SHP77 (cell line): Measurements from ENCODE around the gene OR4F6.
"Not testable (repeated sequence)": the region's sequence is repeated elsewhere in the genome, so short reads cannot be mapped to it uniquely, and the experiment has no call there.

Experiments
- DNase-seq, 2 experiments: peaks; one replicate each; lab custom pipeline; 2025; lab: John Stamatoyannopoulos, UW

OR4F6 gene

GRCh38 chr15:101803209-101803608 lies at the start of gene OR4F6:
OR4F6 (plus strand) TSS chr15:101803509; CDS start chr15:101805720, 2,211 bp downstream.
- no peak for DNase-seq

- not testable (repeated sequence) for DNase-seq
These were observed 38.5 kb upstream of the OR4F6 start for GRCh38 chr15:101764669-101765339.

GRCh38 chr15:101765340-101765671 lies 38.0 kb upstream of the OR4F6 start:
- DNase-seq = not testable (repeated sequence)

- DNase-seq = no peak
These were observed 37.4 kb upstream of the OR4F6 start for GRCh38 chr15:101765772-101766456.

DNA sequence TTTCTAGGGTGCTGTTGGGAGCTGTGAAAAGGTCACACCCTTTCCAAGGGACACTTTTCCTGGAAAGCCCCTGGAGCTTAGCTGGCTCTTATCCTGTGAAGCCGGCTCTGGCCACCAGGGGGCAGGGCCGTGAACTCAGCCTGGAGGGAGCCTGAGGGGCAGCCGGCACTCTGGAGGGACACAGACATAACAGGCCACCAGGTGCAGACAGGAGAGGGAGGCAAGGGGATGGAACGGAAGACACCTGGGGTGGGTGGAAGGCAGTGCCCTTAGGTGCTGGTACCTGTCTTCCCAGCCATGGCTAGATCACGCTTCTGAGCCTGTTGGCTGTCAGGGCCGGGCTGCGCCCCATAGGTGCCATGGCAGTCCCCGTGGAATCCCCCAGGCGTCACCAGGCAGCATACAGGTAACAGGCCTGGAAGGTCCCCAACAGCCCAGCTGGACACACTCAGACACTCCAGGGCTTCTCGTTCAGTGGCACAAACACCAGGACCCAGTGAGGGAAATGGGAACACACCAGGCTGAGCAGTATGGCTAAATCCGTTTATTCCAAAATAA lies 36.1 kb upstream of the OR4F6 start:
- DNase-seq = not testable (repeated sequence)

DNA sequence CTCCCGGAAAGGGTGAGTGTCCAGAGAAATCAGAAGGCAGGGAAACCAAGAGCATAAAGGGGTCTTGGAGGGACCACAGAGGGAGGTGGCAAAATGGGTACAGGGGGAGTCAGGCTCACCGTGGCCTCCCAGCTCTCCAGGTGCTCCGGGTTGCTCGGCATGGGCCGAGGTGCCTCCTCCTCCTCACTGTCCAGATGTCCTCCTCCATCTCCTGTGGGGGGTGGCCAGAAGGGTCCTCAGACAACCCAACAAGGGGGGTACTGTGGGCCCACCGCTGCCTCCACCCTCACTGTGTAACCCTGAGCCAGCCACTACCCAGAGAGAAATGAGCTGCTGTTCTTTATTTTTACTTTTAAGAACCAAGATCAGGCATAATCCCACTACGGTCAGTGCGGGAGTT lies 30.4 kb upstream of the OR4F6 start:
- DNase-seq = no peak

DNA sequence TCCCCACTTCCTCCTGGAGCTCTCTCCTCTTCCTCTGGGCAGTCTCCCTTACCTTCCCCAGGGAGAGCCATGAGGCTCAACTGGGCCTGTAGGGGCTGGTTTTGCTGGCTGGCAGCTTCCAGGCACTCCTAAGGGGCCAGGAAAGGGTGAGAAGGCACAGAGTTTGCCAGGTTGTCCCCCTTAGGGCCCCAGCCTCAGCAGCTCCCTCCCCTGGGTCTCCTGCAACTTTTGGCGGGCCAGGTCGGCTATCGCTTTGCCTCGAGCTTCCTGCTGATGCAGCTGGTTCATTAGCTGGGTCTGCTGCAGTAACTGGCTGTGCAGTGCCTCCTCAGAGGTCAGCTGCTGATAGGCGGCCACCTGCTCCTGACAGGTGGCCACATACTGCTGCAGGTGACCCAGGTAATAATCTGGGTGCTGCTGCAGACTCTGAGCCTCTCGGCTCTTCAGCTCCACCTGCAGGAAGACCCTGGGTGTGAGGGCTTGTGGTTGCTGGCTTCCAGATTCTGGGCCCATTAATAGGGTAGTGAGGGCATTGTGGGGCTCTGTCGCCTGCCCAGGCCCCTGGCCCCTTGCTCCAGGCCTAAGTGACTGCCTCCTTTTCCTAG lies 29.7 kb upstream of the OR4F6 start:
- no peak for DNase-seq

- DNase-seq = no peak
These were observed 28.2 kb upstream of the OR4F6 start for GRCh38 chr15:101775136-101775535.

GRCh38 chr15:101778576-101778975 lies 24.7 kb upstream of the OR4F6 start:
- not testable (repeated sequence) for DNase-seq

- peak in 1 of 2 experiments; percentile 21 for DNase-seq
These were observed 23.1 kb upstream of the OR4F6 start for GRCh38 chr15:101780225-101780624.

DNA sequence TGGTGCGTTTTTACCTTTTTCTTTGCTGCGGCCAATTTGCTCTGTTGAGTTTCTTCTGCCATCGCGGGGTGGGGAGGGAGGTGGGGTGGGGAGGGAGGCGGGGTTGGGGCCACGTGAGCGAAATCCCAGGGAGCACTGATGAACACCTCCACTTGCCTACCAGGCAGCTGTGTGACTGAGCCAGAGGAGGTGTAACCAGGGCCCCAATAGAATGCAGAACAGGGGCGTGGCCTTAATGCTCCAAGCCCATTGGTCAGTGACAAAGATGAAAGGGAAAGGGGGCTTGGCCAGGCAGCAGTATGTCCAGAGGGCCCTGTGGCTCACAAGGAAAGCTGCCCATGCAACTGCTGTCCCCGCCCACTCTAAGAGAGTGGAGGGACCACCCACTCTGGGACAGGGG lies 21.4 kb upstream of the OR4F6 start:
- no peak for DNase-seq

DNA sequence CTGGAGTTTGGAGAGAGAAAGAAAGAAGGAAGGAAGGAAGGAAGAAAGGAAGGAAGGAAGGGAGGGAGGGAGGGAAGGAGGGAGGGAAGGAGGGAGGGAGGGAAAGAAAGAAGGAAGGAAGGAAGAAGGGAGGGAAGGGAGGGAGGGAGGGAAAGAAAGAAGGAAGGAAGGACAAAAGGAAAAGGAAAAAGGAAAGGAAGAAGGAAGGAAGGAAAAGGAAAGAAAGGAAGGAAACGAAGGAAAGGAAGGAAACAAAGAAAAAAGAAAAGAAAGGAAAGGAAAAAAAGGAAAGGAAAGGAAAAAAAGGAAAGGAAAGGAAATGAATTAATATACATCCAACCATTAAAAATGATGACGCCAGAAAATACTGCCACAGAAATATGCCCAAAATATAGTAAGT lies 18.7 kb upstream of the OR4F6 start:
- no peak for DNase-seq

- DNase-seq = not testable (repeated sequence)
These were observed 16.9 kb upstream of the OR4F6 start for GRCh38 chr15:101786422-101786821.

- not testable (repeated sequence) for DNase-seq
These were observed 15.3 kb upstream of the OR4F6 start for GRCh38 chr15:101788001-101788400.

GRCh38 chr15:101788503-101789269 lies 14.6 kb upstream of the OR4F6 start:
- DNase-seq = not testable (repeated sequence)

- not testable (repeated sequence) for DNase-seq
These were observed 12.6 kb upstream of the OR4F6 start for GRCh38 chr15:101790748-101791147.

- not testable (repeated sequence) for DNase-seq
These were observed 9.3 kb upstream of the OR4F6 start for GRCh38 chr15:101793981-101794380.

- DNase-seq = no peak
These were observed 7.9 kb upstream of the OR4F6 start for GRCh38 chr15:101795455-101795854.

GRCh38 chr15:101799665-101800064 lies 3.6 kb upstream of the OR4F6 start:
- DNase-seq = no peak

- DNase-seq = no peak
These were observed 2.3 kb upstream of the OR4F6 start for GRCh38 chr15:101801048-101801447.

- no peak for DNase-seq
These were observed 367 bp downstream of the OR4F6 start for GRCh38 chr15:101803676-101804075.

GRCh38 chr15:101804375-101804774 lies 1.1 kb downstream of the OR4F6 start:
- no peak for DNase-seq
